Neuronal stem cell (in vitro differentiated cells): ENCODE measurements around the gene ACTN3.
A peak's percentile ranks its signal among the peaks of the same experiment; 100 is the strongest.

Source experiments
- DNase-seq: peaks from one replicate; pipeline ENCODE4 v3.0.0-alpha.2; 2013; ENCODE audit warnings: low spot score
- H2AFZ ChIP-seq: one replicate; pipeline ENCODE4 v1.6.1; 2013; ENCODE audit warnings: mild to moderate bottlenecking, low read length, inconsistent platforms
- H2AK5ac ChIP-seq: 2 replicates; pipeline ENCODE4 v1.6.1; 2013; ENCODE audit warnings: low read depth, mild to moderate bottlenecking, inconsistent platforms, low read length, moderate library complexity, mixed read lengths
- H2BK120ac ChIP-seq: 2 replicates; pipeline ENCODE4 v1.6.1; 2013; ENCODE audit warnings: low read depth, mild to moderate bottlenecking, inconsistent platforms, low read length, moderate library complexity, mixed read lengths
- H2BK12ac ChIP-seq: one replicate; pipeline ENCODE4 v1.6.1; 2013; ENCODE audit warnings: low read length, inconsistent platforms
- H2BK15ac ChIP-seq: 2 replicates; pipeline ENCODE4 v1.6.1; 2013; ENCODE audit warnings: mild to moderate bottlenecking, low read length, inconsistent platforms, mixed read lengths
- H2BK5ac ChIP-seq: one replicate; pipeline ENCODE4 v1.6.1; 2013; ENCODE audit warnings: inconsistent platforms, mild to moderate bottlenecking, low read length, moderate library complexity
- H3K14ac ChIP-seq: one replicate; pipeline ENCODE4 v1.6.1; 2013; ENCODE audit warnings: low read length, inconsistent platforms
- H3K18ac ChIP-seq: 2 replicates; pipeline ENCODE4 v1.6.1; 2013; ENCODE audit warnings: low read length, inconsistent platforms
- H3K23ac ChIP-seq: 2 replicates; pipeline ENCODE4 v1.6.1; 2013; ENCODE audit warnings: low read depth, mild to moderate bottlenecking, mixed read lengths, low read length, inconsistent platforms; ENCODE audit not compliant: poor library complexity
- H3K27ac ChIP-seq: replicated peaks from 3 replicates; pipeline ENCODE4 v1.5.1; 2013; ENCODE audit warnings: low read length, inconsistent platforms
- H3K27me3 ChIP-seq, 3 experiments: 2 replicates each; pipeline ENCODE4 v1.6.1; 2013; ENCODE audit warnings: low read length in 3 of 3, mild to moderate bottlenecking in 2 of 3, inconsistent platforms in 1 of 3, low read depth in 1 of 3, mixed read lengths in 1 of 3, moderate library complexity in 1 of 3; ENCODE audit not compliant: control insufficient read depth in 3 of 3, insufficient read depth in 3 of 3
- H3K36me3 ChIP-seq, 2 donors: replicated peaks in 1 of 2; 2 replicates each; pipeline ENCODE4 v1.6.1; 2013; ENCODE audit warnings: low read length in 2 of 2; ENCODE audit not compliant: control insufficient read depth in 2 of 2, insufficient read depth in 2 of 2
- H3K4ac ChIP-seq: 2 replicates; pipeline ENCODE4 v1.6.1; 2013; ENCODE audit warnings: inconsistent platforms, mild to moderate bottlenecking, low read length, moderate library complexity
- H3K4me1 ChIP-seq, 2 donors: 1 replicate in 1 of 2; 2 replicates in 1 of 2; pipeline ENCODE4 v1.6.1; 2013; ENCODE audit warnings: low read length in 2 of 2, low read depth in 1 of 2; ENCODE audit not compliant: control insufficient read depth in 2 of 2, insufficient read depth in 1 of 2
- H3K4me2 ChIP-seq: one replicate; pipeline ENCODE4 v1.6.1; 2013; ENCODE audit warnings: mild to moderate bottlenecking, low read length, inconsistent platforms; ENCODE audit not compliant: insufficient read depth, poor library complexity, severe bottlenecking
- H3K4me3 ChIP-seq, 2 donors: 2 replicates each; pipeline ENCODE4 v1.5.1; 2013; ENCODE audit warnings: low read length in 2 of 2, mild to moderate bottlenecking in 2 of 2, inconsistent platforms in 1 of 2, moderate library complexity in 1 of 2
- H3K79me1 ChIP-seq: one replicate; pipeline ENCODE4 v1.6.1; 2013; ENCODE audit warnings: low read depth, mild to moderate bottlenecking, inconsistent platforms, low read length, moderate library complexity
- H3K9ac ChIP-seq: one replicate; pipeline ENCODE4 v1.6.1; 2013; ENCODE audit warnings: mild to moderate bottlenecking, low read depth, low read length, inconsistent platforms; ENCODE audit not compliant: poor library complexity
- H3K9me3 ChIP-seq, 2 donors: replicated peaks in 1 of 2; 2 replicates each; pipeline versions ENCODE3 to v1.6.1; 2013; ENCODE audit warnings: low read length in 2 of 2, mild to moderate bottlenecking in 2 of 2, inconsistent platforms in 1 of 2, low read depth in 1 of 2, mixed read lengths in 1 of 2, moderate library complexity in 1 of 2; ENCODE audit not compliant: control insufficient read depth in 2 of 2, insufficient read depth in 1 of 2
- H4K8ac ChIP-seq: one replicate; pipeline ENCODE4 v1.6.1; 2013; ENCODE audit warnings: low read depth, mild to moderate bottlenecking, inconsistent platforms, low read length, moderate library complexity
- H4K91ac ChIP-seq: one replicate; pipeline ENCODE4 v1.6.1; 2013; ENCODE audit warnings: low read length, low read depth, mild to moderate bottlenecking, inconsistent platforms; ENCODE audit not compliant: poor library complexity
- WGBS, 2 donors: extraction: QIAGEN DNeasy Blood & Tissue Kit; methylation state at CpG; one replicate each; pipeline ENCODE4 v1.1.7; 2013; ENCODE audit warnings: missing lambda C conversion rate in 2 of 2, mixed read lengths in 1 of 2; ENCODE audit not compliant: insufficient read length in 2 of 2, insufficient replicate concordance in 1 of 2; ENCODE audit errors: extremely low coverage in 2 of 2; 5-methylcytosine and 5-hydroxymethylcytosine counted together

Gene ACTN3

DNA sequence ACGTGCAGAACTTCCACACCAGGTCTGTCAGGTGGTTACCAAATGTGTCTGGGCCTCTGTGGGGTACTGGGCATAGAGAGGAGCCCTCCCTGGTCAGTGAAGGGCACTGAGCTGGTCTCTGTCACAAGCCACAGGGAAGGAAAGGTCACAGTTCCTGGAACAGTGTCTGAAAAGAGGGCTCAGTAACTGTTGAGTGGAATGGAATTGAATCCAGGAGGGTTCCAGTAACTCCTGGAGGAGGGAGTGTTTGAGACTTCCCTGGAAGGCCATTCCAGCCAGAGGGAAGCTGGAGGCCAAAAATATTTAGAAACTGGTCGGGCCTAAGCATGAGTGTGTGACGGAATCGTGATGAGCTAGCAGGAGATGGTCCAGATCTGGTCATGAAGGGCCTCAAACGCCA lies 7.9 kb downstream of the ACTN3 start:
- Histone ChIP-seq H3K36me3 (no peaks in the 10 kb centered on the region), H3K9me3 (no peaks in the 10 kb centered on the region), H4K8ac (no peak overlapping the region), H2AK5ac (no peak overlapping the region), H2BK12ac (no peak overlapping the region), H3K4me1 (peaks cover 0 to 4% of the 10 kb centered on the region in 2 donors), H2BK15ac (no peak overlapping the region), H3K18ac (peak overlapping the region; percentile 19), H3K9ac (no peak overlapping the region), H3K4ac (no peak overlapping the region), H2BK5ac (peak overlapping the region; percentile 71), H2AFZ (no peak overlapping the region), H2BK120ac (no peak overlapping the region), H3K23ac (no peak overlapping the region), H3K4me3 (no peak overlapping the region), H3K27me3 (peaks cover 0 to 14% (median 0%) of the 10 kb centered on the region in 3 experiments), H3K79me1 (no peaks in the 10 kb centered on the region), H3K14ac (no peak overlapping the region), H4K91ac (no peak overlapping the region), H3K27ac (no peak overlapping the region), H3K4me2 (no peak overlapping the region)
- no CpG with 5 or more reads among the region's 5 CpGs for WGBS, 2 donors
- DNase-seq, result no peak

DNA sequence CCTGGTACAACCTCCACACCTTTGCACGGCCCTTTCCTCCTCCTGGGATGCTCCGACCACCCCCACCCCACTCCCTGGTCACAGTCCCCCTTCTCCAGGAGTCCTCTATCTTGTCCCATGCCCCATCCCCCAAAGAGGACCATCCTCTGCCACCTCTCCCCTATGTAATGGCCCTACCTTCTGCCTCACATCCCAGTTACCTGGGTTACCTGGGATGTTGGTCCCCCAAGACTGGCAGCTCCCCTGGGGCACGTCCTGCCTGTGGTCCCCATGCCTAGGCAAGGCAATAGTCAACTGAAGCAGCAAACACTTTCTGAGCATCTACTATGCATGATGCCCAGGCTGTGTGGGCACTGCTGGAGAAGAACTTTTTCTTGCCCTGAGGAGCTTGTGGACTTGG lies 8.7 kb downstream of the ACTN3 start:
- H3K4me1 ChIP-seq, result peaks cover 0 to 4% of the 10 kb centered on the region in 2 donors
- H2BK12ac ChIP-seq, result no peak overlapping the region
- H3K36me3 ChIP-seq, result peaks cover 0 to under 1% of the 10 kb centered on the region in 2 donors
- peak overlapping the region; percentile 71 for H3K14ac ChIP-seq
- no peak overlapping the region for H3K4me2 ChIP-seq
- H3K79me1 ChIP-seq, result no peaks in the 10 kb centered on the region
- no peak overlapping the region for H3K4ac ChIP-seq
- no peaks in the 10 kb centered on the region for H3K9me3 ChIP-seq
- H3K4me3 ChIP-seq, result peak overlapping the region in 1 of 2 donors; percentile 6
- no peak for DNase-seq
- H4K91ac ChIP-seq, result no peak overlapping the region
- H3K9ac ChIP-seq, result no peak overlapping the region
- H2AK5ac ChIP-seq, result no peak overlapping the region
- no peak overlapping the region for H2AFZ ChIP-seq
- H2BK120ac ChIP-seq, result no peak overlapping the region
- peak overlapping the region; percentile 66 for H2BK5ac ChIP-seq
- H2BK15ac ChIP-seq, result peak overlapping the region; percentile 75
- H3K18ac ChIP-seq, result peak overlapping the region; percentile 64
- H3K23ac ChIP-seq, result no peak overlapping the region
- H4K8ac ChIP-seq, result no peak overlapping the region
- no CpG with 5 or more reads among the region's 3 CpGs for WGBS, 2 donors
- H3K27me3 ChIP-seq, result peaks cover 0 to 14% (median 0%) of the 10 kb centered on the region in 3 experiments
- no peak overlapping the region for H3K27ac ChIP-seq

DNA sequence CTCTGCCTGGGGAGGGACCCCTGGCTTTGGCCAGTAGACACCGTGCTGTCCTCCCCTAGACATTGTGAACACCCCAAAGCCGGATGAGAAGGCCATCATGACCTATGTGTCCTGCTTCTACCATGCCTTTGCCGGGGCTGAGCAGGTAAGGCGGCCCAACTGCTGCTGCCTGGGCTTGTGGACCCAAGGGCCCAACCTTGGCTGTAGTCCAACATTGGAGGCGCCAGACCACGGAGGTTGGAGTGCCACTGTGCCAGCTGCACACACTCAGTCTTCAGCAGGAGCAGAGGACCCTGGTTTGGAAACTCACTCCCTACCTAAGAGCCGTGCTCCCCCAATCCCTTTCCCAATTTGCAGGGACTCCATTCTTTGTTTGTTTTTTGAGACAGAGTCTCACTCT lies 9.4 kb downstream of the ACTN3 start:
- no peak overlapping the region for H2BK120ac ChIP-seq
- H3K27ac ChIP-seq, result no peak overlapping the region

DNA sequence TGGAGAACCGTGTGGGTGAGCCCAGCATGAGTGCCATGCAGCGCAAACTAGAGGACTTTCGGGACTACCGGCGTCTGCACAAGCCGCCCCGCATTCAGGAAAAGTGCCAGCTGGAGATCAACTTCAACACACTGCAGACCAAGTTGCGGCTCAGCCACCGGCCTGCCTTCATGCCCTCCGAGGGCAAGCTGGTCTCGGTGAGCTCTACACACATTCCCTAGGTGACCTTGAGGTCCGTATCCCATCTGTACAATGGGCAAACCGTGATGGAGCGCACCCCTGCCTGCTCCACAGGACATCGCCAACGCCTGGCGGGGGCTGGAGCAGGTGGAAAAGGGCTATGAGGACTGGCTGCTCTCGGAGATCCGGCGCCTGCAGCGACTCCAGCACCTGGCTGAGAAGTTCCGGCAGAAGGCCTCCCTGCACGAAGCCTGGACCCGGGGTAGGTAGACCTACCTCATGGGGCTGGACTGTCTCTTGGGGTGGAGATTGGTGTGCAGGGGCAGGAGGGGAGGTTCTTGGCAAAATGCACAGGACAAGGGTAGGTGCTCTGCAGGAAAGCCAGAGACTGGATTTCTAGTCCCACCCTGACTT lies 11.1 kb downstream of the ACTN3 start:
- H3K9me3 ChIP-seq, result no peaks in the 10 kb centered on the region
- H3K27ac ChIP-seq, result no peak overlapping the region
- peak overlapping the region; percentile 51 for H3K18ac ChIP-seq
- DNase-seq, result no peak
- peaks cover 0 to 4% of the 10 kb centered on the region in 2 donors for H3K36me3 ChIP-seq
- H3K23ac ChIP-seq, result peak overlapping the region; percentile 75
- no peak overlapping the region for H3K14ac ChIP-seq
- peak overlapping the region; percentile 16 for H2BK12ac ChIP-seq
- H3K4ac ChIP-seq, result no peak overlapping the region
- peak overlapping the region; percentile 69 for H2BK5ac ChIP-seq
- H2BK15ac ChIP-seq, result no peak overlapping the region
- H3K4me2 ChIP-seq, result no peak overlapping the region
- no peaks in the 10 kb centered on the region for H3K79me1 ChIP-seq
- H3K27me3 ChIP-seq, result peaks cover 0 to 14% (median 0%) of the 10 kb centered on the region in 3 experiments
- no peak overlapping the region for H4K91ac ChIP-seq
- no peak overlapping the region for H4K8ac ChIP-seq
- peak overlapping the region; percentile 50 for H2AK5ac ChIP-seq
- H3K4me3 ChIP-seq, result no peak overlapping the region
- peak overlapping the region; percentile 70 for H3K9ac ChIP-seq
- no peak overlapping the region for H2BK120ac ChIP-seq
- H3K4me1 ChIP-seq, result no peaks in the 10 kb centered on the region
- H2AFZ ChIP-seq, result no peak overlapping the region
- no CpG with 5 or more reads among the region's 24 CpGs for WGBS, 2 donors

More for the DNA sequence above, 9.4 kb downstream of the ACTN3 start:
- no CpG with 5 or more reads among the region's 7 CpGs for WGBS, 2 donors
- Histone ChIP-seq H2BK12ac (no peak overlapping the region), H2BK15ac (no peak overlapping the region), H3K14ac (peak overlapping the region; percentile 71), H3K36me3 (peaks cover 0 to 1% of the 10 kb centered on the region in 2 donors), H2BK5ac (peak overlapping the region; percentile 66), H3K23ac (peak overlapping the region; percentile 89), H3K4ac (no peak overlapping the region), H3K79me1 (no peaks in the 10 kb centered on the region), H4K91ac (no peak overlapping the region), H3K4me3 (no peak overlapping the region), H3K9ac (no peak overlapping the region), H3K4me1 (peaks cover 0 to 4% of the 10 kb centered on the region in 2 donors), H2AK5ac (no peak overlapping the region), H2AFZ (no peak overlapping the region), H3K4me2 (no peak overlapping the region), H3K9me3 (no peaks in the 10 kb centered on the region), H3K18ac (peak overlapping the region; percentile 64), H4K8ac (no peak overlapping the region), H3K27me3 (peaks cover 0 to 14% (median 0%) of the 10 kb centered on the region in 3 experiments)
- DNase-seq, result no peak
